Dermis blood vessel endothelial cell (primary cell): ENCODE data around the gene TP73. TPM values are rescaled to one million over a fixed set of nuclear protein-coding genes. Genes with fewer than 3 reads are reported as not detected.
A peak's percentile ranks its signal among the peaks of the same experiment; 100 is the strongest.

ENCODE experiments used
- DNase-seq: peaks from one replicate; pipeline ENCODE4 v3.0.0; 2010
- total RNA-seq: library from RNA; depleted of rRNA; stranded (reverse); fragments of >200 nt; gene quantifications from 2 replicates; pipeline ENCODE4 v1.2.3, GENCODE V29; 2014

The TP73 gene
- total RNA-seq, 1 donor from 2014 or later: not detected

DNA sequence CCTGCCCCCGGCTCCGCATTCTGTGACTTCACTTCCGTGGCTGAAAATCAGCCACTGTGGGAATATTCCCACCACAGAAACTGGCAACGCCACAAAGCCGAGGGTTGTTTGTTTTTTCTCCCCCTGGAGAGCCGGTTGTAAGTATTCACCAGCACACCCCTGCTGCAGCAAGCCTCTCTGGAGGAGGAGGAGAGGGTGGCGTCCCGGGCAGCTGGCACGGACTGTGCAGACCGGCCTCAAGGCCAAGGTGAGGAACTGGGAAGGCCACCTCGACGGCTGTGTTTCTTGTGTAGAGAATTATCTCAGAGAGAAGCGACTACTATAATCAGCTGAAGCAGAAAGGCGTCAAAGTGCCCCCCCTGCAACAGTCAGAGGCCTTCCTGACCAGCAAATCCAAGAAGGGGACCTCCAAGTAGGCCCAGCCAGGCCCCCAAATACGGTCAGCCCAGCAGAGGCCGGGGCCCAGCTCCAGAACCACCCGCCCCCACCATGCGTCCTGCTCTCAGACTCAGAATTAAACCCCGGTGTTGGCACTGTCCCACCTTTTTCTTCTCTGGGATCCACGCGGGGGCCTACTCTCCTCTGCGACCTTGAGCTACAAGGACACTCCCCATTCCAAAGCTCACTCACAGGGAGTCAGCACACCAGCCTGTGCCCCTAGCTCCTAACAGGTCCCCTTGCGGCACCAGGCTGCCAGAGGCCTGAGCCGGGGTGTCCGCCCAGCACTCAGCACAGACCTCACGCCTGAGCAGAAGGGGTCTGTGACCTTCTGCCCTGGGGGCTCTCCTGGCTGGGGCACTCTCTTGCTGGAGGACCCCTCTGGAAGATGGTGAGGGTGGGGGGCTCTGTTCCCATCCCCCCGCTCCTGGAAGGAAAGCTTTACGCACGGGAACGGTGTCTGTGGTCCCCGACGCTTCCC is 119.1 kb downstream of the TP73 start:
- no peak for DNase-seq

DNA sequence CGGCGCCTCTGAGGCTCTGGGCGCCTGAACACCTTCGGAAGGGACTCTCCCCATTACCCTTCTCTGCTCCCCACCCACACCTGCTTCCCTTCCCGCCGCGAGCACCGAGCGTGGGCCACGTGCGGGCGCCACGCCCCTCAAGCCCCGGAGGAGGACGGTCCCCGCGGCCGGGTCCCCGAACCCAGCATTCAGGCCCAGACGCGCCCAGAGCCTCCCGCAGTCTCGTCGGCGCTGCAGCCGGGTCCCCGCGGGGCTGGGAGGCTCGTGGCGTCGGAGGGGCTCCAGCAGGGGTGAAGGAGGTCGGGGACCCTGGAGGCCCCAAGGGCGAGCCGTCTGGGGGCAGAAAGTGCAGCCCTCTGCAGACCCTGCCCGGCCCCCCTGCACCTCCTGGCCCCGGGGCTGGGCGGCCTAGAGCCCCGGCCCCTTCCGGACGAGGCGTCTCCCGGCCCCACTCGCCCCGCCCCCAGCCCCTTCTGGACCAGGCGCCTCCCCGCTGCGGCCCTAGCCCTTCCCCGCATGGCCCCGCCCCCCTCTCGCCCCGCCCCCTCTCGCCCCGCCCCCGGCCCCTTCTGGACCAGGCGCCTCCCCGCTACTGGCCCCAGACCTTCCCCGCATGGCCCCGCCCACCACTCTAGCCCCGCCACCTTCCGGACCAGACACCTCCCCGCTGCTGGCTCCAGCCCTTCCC is 119.9 kb downstream of the TP73 start:
- peak; percentile 72 for DNase-seq

DNA sequence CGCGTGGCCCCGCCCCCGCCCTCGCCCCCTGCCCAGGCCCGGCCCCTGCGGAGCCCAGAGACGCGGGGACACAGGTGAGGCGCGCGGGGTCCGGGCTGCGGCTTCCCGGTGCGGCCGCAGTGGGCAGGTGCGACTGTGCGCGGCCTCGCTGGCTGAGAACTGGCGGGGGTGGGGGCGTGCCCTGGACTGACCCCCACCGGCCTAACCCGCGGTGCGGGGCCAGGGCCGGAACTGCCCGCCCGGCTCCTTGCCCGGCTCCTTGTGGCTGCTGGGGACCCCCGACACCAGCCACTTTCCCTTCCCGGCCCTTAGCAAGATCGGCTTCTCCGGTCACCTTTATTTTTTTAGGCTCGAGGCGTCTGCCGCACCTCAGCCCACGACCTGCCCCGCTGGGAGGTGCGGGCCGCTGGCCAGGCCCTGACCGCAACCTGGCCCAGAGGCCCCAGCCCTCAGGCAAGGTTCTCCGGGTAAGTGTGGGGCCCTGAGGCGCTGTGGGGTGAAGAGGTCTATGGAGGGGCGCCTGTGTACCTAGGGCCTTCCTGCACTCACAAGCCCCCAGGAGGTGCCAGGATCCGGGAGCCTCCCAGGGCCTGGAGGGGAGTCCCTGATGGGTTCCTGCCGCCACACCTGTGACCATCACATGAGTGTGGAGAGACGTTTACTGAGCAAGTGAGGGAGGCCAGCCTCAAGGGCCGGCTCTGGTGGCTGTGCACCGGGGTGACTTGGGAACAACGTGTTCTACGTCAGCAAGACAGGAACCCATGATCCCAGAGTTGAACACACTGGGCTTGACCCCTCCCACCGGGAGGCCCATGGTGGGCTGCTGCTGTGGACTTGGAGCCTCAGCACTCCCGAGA is 120.6 kb downstream of the TP73 start, which contains the start of gene SMIM1:
Gene SMIM1, plus strand, starts transcription at position 35 of the 857 bp plus-strand sequence. CDS start 2,625 bp downstream, outside the sequence.
- no peak for DNase-seq

DNA sequence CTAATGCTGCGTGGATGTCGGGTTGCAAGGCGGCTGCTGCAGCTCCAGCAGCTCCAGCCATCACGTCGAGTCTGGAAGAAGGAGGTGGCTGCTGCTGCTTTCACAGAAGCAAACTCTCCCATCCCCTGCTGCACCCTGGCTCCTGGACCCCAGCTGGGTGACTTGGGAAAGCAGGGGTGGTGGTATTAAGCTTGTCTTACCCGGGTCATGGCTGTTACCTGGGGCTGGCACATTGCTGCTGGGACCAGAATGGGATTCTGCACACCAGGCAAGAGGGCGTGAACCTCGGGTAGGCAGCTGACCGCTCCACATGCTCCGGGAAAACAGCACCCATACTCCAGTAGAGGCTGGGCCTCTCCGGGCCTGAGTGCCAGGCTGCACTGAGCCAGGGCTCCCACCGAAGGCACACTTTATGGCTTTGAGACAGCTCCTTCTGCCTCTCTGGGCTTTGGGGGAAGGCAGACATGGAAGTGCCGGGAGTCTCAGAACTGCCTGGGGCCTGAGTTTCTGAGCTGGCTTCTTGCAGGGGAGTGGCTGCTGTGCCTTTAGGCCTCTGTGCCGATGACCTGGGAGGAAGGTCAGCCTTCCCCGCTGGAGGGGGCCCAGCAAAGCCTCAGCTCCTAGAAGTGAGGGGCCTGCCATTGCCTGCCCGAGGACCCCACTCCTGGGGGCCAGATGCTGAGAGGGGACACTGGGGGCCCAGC is 121.4 kb downstream of the TP73 start:
- no peak for DNase-seq

DNA sequence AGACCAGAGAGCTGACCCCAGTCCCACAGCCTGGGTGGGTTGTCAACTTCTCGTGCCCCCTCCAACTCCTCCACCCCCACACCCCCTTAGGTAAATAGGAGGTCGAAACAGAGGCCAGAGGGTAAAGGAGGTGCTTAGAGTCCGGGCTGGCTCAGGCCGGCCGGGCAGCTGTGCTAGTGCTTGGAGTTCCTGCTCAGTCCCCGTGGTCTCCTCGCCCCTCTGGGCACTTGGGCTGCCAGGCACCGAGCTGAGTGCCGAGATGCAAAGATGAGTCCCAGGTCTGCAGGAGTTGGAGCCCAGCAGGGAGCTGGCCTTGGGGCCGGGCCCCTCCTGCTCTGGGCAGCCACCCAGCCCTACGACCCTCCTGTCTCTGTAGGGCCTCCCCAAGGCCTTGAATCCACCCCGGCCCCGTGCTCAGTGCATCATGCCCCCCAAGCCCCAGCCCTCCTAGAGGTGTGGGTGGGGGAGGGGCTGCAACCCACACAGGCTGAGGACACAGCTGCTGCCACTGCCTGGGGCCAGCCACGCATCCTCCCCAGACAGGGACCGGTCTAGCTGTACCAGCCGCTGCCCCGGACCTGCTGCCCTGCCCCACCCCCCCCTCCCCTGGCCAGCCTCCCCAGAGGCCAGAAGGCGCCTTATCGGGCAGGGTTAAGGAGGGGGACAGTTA is 122.1 kb downstream of the TP73 start:
- no peak for DNase-seq

DNA sequence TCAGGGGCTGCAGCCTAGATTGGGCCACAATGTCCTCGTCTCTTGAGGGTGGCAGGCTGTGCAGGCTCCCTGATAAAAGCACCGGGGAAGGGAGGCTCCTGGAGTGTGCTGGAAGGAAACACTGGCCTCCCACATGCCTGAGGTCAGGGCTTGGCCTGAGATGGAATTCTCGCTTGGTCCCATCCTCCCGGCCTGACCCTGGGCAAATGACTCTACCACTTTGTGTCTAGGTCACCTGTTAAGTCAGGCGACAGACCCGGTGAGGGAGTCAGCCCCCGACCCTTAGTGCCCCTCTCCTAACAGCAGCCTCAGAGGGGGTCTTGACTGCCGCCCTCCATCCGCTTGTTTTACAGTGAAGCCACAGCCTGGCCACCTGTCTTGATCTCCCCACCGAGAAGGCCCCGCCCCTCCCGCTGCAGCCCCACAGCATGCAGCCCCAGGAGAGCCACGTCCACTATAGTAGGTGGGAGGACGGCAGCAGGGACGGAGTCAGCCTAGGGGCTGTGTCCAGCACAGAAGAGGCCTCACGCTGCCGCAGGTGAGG is 122.7 kb downstream of the TP73 start:
- DNase-seq: no peak

DNA sequence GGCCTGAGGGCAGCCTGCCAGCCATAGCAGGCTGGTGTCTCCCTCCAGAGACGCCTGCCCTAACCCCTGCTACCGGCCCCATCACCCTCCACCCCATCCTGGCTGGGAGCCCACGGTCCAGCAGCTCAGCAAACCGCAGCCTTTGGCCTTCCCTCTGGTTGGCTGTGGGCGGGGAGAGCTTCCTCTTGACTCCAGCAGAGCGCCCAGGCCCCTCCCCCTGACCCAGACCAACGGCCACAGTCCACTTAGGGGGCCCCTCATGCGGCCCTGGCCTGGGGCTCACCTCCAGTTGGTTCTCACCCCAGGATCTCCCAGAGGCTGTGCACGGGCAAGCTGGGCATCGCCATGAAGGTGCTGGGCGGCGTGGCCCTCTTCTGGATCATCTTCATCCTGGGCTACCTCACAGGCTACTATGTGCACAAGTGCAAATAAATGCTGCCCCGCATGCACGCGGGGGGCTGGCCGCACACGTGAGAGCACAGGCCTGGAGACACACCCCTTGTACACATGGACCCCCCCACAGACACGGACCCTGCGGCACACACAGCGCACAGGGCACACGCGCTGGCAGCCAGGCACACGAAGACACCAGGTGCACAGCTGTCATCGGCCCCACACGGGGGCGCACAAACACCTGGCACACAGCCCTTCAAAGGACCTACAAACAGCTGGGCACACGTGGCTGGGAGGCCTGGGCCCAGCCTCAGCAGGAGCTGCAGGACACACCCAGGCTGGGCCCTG is 123.3 kb downstream of the TP73 start:
- DNase-seq: peak; percentile 48

DNA sequence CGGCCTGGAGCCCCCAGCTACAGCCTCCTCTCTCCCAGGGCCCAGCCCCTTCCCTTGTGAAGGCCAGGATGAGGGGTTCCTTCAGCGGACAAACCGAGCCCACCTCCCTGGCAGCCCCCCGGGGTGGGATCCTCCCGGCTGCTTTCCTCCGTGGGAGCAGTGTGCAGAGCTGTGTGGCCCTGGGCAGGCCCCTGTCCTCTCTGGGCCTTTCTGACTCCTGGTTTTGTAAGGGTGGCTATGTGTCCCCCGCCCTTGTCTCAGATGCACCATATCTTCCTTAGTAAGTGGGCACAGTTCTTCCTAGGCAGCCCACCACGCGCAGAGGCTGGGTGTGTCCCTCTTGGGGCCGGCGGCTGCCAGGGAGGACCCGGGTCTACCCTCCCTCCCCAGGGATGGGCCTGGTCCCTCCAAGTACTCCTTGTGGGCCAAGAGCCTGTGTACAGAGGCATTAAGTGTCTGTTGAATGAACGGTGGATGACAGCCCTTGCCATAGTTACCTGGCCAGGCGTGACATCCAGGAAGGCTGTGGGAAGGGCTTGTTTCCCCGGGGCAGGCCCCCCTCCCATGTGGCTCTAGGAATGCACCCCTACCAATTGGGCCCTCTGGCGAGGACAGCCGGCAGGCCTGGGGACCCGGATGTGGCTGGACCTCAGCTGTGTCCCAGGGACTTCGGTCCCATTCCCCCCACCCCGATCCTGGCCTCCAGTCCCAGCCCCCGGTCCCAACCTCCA is 124.1 kb downstream of the TP73 start:
- DNase-seq: no peak

DNA sequence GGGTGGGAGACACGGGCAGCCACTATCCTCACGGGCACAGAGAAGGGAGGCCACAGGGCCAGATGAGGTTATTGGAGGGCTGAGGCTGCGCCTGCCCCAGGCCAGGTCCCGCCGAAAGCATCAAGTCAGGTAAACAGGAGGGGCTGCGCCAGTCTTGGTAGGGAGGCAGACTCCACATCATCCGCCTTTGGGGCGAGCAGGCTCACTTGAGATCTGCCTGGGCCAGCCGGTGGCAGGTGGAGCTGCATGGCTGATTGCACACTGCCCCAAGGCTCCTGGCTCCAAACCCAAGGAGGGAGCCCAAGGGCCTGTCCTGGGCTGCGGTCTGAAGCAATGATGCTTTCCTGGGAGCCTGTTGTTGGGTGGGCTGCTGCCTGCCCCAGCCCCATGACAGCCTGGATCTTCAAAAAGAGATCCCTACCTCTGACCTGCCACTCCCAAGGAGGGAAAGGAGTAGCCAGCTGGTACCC is 124.8 kb downstream of the TP73 start:
- no peak for DNase-seq

DNA sequence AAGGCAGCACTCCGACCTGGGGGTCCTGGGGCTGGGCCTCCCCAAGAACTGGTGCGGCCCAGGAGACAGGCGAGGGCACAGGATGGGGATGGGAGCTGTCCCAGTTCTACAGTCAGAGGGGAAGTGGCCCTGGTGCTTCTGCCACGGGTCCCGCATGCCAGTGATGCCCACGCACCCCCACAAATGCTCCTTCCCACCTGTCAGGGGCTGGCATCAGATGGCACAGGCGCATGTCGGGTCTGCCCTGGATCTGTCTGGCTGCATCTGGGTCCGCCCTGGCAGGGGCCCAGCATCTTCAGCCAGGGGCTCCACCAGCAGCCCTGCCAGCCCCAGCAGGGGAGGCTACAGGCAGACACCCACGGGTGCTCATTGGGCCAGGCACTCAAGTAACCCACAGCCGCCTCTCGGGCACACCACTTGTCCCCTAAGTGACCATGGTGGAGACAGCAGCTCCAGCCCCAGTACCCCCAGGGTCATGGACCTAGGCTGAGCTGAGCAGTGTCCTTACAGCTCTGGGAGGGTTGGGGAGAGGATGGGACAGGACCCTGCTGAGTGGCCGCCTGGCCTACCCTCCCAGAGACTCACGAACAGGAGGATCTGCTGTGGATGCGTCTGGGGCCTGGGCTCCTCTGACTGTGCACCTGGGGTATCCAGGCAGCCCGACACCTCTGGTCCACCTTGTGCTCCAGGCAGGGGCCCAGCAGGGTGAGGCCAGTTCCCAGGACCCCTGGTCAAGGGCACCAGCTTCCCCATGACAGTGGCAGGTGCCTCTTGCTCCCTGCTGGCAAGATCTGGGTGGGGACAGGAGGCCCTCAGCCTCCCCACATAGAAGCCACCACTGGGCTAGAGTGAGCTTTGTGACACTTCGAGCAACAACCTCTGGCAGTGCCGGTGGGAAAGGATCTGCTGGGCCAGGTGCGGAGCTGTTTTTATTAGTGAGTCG is 125.6 kb downstream of the TP73 start:
- no peak for DNase-seq

DNA sequence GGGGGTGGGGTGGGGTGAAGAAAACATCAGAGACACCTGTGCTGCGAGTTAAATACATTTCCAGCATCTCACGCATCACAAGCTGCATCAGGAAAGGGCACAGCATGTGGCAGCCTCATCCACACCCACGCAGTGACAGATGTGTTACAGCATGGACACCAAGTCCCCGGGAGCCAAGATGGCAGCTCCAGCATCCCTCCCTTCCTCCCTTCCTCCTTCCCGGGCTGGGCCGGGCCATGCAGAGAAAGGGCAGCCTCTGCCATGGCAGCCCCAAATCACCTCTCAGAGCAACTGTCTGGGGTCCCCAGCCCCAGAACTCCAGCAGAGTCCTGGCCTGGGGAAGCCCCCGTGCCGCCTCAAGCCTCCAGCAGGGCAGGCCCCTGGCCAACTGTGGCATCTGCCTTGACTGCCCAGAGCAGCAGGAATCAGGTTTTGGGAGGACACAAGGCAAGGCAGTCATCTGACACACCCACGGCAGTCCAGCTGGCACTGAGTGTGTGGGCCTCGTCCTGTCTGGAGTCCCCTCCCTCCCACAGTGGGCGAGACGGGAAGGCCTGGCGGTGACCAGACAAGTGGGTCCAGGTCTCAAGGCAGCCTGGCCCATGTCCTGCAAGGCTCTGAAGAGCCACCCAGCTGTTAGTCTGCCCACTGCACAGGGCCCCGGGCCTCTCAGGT is 126.4 kb downstream of the TP73 start:
- DNase-seq: no peak

DNA sequence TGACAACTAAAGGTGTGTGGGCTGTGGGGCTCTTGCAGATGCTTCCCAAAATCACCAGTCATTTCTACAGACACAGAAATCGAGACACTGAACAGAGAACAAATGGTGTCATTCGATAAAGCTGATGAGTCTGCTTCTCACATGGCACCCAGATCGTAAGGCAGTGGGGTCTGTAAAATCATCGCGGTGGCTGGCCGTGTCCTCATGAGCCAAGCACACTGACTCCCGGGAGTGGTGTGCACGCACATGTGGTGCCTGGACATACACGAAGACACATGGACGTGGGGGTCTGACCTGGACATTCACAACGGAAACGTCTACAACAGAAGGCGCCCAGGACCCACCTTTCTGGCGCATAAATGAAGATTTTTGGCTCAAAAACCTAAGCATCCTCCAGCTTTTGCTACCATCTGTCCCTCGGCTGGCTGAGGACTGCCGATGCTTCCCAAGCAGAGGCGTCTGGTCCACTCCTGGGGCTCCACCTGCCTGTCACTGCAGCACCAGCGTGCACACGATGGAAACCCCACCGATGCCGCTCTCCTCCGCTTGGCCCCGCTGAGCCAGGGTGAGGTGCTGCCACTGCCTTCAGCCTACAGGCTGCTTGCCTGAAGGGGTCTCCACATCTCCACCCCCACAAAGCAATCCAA is 127.1 kb downstream of the TP73 start:
- no peak for DNase-seq

DNA sequence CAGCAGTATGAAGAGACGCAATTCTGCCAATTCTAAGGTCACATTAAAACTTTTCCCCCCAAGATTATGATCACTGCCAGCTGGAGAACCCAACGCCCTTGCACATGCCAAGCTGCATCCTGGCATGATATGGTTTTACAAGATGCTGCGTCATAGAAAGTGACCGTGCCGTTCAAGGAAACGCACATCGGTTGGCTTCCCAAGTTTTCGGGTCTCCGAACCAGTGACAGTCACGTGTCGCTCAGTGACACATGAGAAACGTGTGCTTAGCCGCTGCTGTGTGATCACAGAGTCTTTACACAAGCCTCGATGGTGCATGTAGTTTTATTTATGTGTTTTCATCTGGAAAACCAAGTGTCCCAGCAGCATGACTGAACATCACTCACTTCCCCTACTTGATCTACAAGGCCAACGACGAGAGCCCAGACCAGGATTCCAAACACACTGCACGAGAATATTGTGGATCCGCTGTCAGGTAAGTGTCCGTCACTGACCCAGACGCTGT is 127.6 kb downstream of the TP73 start:
- no peak for DNase-seq

DNA sequence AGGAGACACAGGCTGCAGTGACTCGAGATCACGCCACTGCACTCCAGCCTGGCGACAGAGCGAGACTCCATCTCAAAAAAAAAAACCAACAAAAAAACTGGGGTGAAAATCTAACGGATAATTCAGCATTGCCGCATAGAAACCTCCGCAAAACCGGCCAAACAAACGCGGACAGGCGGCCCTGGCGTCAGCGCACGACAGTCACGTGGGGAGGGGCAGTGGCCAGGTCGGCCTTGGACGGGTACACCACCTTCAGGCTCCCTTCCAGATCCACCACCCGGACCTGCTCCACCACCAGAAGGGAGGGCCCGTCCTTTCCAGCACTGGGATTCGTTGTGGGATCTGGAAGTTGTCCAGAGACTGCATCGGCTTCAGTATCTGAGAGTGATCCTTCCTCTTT is 128.6 kb downstream of the TP73 start:
- no peak for DNase-seq

DNA sequence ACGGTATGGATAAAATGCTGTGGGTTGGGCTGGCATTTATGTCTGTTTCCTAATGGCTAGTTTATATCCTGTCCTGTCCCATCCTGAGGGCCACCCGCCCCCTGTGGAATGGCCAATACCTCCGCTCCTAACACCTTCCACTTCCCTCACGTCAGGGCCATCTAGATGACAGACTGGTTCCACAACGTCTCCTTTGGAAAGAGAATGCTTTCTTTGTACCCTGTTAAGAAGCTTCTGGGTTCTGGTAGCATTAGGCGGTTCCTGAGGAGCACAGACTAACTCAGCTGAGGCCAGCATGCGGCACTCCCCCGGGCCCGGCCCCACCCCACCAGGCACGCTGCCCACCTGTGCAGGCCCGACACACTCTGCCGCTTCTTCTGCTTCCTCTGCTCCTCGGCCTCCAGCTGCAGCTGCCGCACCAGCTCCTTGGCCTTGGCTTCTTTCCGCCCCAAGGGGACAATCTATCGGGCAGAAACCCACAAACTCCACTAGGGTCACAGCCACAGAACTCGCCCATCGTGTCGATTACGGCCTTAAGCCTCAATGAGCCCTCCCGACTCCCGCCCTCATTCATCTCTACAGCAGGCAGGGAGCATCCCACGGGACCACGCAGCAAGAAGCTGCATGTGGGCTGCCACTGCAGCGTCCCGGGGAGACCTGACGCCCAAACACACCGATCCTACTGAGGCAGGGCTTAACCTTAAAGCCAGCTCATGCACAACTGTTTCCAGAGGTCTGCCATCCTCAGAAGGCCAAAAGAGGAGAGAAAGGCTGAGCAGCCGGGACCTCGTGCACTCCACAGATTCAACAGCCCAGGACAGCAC is 131.5 kb downstream of the TP73 start:
- DNase-seq: no peak

DNA sequence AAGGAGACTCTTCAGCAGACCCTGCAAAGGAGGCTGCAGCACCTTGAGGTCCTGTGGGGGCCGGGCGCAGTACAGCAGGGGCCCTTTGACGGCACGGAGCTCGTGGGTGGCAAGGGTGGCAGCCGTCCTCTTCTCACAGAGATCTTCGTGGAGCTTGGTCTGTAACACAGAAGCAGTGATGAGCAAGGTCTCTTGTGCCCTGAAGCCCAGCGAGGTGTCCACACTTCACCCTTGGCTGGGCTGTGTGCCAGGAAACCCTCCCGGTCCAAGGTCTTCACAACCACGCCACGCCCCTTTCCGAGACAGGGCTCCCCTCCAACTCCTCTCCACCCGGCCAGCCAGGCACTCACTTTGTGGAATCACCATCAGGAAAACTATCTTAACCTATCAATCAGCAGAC is 132.7 kb downstream of the TP73 start:
- DNase-seq: no peak
